Right lung (tissue), 5 donors: ENCODE data around the gene TAF10. TPM values are rescaled to one million over a fixed set of nuclear protein-coding genes. Genes with fewer than 3 reads are reported as not detected.

Source experiments
- DNase-seq, 2 donors: peaks; one replicate each; pipeline ENCODE4 v3.0.0-alpha.2; 2013
- polyA plus RNA-seq, 5 donors: library from polyadenylated mRNA; unstranded; fragments of 120-200 nt; gene quantifications; one replicate each; pipeline versions ENCODE4 v1.2.1 to v1.2.3, GENCODE V29; 2013; ENCODE audit warnings: inconsistent platforms in 1 of 5, low replicate concordance in 1 of 5; ENCODE audit not compliant: insufficient read length in 5 of 5, insufficient read depth in 1 of 5

Gene TAF10
- polyA plus RNA-seq, 5 donors, result 53.3 to 74.1 (median 60.9) TPM

DNA sequence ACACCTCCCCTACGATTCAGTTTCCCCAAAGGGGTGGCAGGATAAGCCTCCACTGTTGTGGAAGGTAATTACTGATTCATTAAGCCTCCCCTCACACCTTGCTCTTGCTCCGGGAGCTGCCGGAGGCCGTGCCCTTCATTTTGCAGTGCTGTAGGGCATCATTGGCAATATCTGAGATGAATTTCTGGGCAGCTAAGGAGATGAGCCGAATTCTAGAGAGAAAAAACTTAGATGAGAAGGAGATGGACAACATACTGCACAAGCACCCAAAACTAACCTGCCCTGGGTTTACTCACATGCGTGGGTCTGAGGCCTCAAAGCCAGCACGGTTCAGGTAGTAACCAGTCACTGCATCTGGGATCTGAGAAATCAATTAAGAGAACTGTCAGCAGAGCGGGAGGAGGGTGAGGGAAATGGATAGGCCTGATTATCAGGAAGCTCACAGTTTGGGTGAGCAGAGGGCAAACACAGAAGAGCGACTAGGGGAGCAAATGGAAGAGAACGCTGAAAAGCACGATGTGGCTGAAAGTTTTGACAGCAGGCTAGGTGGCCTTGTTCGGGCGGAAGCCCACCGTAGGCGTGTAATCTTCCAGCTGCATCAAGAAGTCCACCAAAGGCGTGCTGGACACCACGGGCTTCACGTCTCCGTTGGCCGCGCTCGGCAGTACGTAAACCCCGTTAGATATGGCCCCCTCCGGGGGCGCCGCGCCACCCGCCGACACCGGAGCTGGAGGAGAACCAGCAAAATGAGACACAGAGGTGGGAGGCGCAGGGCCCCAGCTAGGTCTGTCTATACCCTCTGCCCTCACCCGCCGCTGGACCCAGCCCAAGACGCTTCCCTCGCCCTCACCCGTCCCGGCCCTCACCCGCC, 689 bp downstream of the TAF10 start:
- peak in 1 of 2 donors; percentile 16 for DNase-seq

DNA sequence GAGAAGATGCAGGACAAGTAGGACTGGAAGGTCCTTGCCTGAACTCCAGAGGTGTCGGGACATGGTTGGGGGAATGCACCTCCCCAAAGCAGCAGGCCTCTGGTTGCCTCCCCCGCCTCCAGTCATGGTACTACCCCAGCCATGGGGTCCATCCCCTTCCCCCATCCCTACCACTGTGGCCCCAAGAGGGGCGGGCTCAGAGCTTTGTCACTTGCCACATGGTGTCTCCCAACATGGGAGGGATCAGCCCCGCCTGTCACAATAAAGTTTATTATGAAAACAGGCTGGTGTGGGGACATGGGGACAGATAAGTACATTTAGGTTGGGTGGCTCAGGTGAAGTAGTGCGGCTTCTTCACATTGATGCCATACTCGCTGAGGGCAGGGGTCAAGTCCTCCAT, 1.4 kb downstream of the TAF10 start:
- no peak for DNase-seq

DNA sequence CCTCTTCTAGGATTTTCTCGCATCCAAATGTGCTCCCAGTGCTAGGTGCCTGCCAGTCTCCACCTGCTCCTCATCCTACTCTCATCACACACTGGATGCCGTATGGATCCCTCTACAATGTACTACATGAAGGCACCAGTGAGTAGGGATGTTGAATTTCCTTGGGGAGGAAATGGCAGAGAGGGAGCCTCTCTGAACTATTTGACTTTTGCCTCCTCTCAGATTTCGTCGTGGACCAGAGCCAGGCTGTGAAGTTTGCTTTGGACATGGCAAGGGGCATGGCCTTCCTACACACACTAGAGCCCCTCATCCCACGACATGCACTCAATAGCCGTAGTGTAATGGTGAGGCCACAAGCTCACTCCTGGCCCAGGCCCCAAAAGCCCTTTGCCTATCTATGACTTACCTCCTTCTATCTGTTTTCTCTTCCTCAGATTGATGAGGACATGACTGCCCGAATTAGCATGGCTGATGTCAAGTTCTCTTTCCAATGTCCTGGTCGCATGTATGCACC, 2.5 kb downstream of the TAF10 start:
- no peak for DNase-seq

DNA sequence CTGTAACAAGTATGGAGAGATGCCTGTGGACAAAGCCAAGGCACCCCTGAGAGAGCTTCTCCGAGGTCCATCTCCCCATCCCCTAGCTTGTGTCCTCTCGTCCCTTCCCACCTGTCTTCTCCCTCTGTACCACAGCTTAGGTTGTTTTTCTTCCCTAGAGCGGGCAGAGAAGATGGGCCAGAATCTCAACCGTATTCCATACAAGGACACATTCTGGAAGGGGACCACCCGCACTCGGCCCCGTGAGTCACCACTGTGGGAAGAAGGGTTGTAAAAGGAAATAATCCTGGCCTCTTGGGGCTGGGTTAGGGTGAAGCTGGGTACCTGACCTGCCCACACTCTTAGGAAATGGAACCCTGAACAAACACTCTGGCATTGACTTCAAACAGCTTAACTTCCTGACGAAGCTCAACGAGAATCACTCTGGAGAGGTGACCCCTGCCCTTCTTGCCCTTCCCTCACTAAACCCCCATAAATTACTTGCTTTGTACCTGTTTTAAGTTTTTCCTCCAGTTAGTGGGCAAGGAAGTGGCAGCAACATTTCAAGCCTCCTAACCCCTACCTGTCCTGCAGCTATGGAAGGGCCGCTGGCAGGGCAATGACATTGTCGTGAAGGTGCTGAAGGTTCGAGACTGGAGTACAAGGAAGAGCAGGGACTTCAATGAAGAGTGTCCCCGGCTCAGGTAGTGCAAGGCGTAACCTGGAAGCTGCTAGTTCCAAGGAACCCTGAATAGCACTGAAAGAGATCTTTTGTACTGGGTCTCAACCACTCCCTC, 3.1 kb downstream of the TAF10 start:
- no peak for DNase-seq

DNA sequence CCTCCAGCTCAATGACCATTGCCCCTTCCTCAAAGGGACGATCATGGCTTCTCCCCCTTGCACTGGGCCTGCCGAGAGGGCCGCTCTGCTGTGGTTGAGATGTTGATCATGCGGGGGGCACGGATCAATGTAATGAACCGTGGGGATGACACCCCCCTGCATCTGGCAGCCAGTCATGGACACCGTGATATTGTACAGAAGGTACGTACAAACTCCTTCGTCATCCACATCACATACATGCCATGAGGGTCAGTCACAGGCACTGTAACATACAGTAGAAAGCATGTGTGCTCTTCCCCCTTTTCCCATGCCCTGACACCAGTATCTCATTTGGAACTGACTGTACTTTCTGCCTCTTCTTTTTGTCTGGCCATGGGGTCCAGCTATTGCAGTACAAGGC, 4.0 kb downstream of the TAF10 start:
- no peak for DNase-seq

DNA sequence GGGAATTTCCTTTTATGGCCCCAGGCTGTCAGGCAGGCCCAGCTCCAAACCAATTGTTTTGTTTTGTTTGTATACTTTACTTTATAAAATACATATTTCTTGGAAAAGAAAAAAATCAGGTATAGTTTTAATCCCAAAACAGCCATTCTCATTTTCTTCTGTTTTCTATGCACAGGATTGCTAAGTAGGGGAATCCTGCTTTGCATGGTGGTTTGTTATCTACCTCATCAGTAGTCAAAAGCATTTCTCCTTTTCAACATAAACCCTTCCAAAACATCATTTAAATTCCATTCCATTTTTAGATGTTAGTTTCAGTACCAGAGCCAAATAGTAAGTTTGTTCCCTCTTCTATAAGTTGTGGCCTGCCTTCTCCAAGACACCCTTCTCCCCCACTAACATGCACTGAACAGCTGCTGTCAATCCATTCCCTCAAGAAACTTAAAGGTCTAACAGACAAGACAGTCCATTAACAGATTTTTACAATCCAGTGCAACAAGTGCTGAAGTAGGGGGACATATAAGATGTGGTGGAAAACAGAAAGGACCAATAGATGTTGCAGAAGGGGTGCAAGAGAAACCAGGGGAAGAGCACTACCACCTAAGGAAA, 4.7 kb downstream of the TAF10 start:
- no peak for DNase-seq

DNA sequence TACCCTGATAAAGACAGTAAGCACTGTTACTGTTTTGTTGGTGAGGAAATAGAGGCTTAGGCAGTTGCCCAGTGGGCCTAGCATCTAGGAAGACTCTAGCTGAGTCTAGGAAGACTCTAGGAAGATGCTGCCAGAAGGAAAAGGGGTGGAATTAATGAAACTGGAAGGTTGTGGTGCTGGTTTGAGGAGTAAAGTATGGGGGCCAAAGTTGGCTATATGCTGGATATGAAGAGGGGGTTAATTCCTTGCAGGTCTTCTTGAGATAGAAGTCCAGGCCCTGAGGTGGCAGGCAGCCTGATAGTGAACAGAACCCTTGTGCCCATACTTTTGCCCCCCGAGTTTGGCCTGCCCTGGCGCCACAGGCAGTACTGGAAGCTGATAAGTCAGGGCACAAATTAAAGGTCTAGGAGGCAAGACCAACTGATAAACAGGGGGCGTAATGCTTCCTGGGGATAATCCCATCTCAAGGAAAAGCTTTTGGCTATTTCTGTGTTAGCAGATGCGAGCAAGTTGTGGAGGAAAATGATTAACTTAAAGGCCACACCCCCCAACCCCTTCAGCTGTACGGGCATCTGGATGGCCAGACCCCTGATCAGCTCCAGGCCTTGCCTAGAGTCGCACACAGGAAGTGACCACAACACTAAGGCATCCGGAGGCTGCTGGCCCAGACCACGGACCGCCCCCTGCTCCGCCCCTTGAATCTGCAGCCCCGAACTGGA, 5.4 kb downstream of the TAF10 start:
- peak; percentile 91 to 94 for DNase-seq

DNA sequence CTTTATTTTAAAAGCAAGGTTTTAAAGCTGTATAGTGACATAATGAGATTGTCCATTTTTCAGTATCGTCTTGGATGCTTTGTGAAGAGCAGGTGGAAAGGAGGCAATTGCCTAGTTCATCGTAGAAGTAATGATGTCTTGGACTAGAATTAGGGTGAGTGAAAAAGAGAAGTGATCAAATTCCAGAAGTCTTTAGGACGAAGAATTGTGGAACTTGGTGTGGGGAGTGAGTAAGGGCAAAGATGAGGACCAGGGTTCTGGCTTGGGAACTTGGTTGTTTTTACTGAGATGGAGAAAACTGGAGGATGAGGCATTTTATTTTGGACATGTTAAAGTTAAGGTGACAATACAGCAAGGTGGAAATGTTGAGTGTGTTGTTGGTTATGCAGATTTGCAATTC, 7.2 kb downstream of the TAF10 start:
- DNase-seq, result no peak

DNA sequence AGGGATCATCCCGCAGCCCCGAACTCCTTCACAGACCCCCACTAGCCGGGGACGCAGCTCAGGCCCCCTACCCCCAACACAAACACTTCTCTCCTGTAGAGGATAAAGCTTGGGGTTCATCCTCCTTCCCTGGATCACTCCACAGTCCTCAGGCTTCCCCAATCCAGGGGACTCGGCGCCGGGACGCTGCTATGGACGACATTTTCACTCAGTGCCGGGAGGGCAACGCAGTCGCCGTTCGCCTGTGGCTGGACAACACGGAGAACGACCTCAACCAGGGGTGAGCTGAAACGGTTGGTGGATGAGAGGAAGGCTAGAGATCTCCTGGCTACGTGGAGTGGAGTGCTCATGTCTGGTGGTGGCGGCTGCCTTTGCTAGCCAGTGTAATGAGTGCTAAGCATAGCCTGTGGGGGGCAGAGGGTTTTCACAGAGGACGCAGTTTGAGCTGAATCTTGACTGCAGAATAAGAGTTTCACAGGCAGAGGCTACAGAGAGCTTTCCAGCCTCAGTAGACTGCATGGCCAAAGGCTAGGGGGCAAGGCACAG, 7.9 kb downstream of the TAF10 start:
- DNase-seq, result peak in 1 of 2 donors; percentile 60

DNA sequence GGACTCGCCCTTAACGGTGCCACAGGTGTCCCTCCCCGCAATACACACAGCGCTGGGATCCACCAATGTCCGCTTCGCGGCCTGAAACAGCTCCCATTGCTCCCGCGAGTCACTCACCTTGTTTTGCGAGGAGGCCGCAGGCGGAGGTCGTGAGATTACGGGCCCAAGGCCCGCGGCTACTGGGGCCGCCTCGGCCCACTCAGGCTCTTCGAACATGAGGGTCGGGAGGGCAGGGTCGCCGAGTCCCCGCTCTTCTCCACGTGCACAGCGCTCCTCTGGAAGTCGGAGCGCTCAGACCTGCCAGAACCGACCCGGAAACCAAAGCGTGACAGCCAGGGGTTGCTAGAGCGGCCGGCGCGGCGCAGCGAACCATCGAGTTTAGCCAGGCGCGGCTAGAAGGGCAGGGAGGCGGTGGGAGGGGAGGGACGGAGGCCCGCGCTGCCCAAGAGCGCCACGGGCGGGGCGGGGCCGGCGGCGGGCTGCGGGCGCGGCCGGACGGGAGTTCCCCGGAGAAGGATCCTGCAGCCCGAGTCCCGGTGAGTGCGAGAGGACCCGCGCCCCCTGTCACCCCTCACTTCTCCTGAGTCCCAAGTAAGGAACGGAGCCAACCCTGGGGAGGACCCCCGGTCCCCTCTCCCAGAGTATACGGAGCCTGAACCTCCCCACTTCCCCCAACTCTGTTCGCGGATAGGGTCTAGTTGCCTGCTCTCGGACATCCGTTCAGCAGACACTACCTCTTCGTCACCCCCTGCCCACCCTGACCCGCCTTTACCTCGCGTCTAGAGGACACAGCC, 8.5 kb downstream of the TAF10 start, which contains the start of the genes ILK and RRP8:
TSS of gene ILK (plus strand) at position 488 of the 794 bp plus-strand sequence. CDS start 498 bp downstream, outside the sequence.
TSS of gene RRP8 (minus strand) at position 330 of the 794 bp plus-strand sequence. CDS start at position 216, 114 bp downstream.
- DNase-seq, result peak; percentile 87 to 90

DNA sequence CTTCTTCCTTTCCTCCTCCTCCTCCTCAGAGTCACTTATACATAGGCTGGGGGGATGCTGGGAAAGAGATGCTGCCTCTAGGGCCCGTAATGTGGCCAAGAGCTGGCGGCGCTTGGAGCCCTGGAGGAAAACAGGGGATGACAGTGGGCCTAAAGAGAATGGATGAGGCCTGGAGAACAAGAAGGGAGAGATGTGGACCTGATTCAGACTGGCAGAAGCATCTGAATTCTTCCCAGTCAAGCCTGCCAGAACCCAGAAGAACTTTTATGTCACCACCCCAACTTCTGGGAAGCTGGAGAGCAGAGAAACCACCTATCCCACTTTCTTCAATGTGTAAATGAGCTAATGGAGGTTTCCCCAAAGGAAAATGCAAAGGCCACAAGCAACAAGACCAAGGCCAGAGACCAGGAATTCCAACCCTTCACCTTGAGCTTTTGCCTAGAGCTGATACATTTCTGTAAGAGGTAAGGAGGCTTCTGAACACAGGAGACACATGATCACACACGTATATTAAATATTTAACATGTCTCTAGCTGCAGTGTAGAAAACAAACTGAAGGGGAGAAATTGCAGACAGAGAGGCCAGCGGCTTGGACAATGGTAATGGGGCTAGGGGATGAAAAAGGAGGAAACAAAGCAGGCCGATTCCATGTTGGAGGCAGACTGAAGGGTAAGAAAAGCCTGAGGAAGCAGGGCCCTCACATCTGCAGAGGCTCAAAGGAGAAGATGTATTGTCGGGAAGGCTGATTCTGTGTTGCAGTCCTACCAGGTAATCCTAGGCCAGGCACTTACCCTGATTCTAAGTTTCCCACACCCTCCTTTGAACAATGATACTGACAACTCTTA, 9.7 kb downstream of the TAF10 start:
- DNase-seq, result no peak

DNA sequence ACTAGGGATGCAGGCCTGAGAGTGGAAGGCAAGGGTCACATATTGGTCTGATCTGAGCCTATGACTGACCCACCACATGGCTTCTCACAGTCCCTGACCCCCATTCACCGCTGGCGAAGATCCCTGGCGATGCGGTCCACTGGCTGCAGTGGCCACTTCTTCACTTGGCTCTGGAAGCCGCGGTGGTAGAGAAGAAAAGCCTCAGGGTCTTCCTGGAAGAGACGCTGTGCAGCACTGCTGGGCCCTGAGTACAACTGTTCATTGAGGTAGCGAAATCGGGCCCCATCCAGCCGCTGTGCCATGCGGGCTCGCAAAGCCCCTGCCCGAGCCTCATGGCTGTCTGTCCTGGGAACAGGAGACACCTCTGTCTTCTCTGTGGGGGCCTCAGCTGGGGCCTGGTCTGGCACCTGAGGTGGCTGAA, 11.0 kb downstream of the TAF10 start:
- DNase-seq, result no peak

DNA sequence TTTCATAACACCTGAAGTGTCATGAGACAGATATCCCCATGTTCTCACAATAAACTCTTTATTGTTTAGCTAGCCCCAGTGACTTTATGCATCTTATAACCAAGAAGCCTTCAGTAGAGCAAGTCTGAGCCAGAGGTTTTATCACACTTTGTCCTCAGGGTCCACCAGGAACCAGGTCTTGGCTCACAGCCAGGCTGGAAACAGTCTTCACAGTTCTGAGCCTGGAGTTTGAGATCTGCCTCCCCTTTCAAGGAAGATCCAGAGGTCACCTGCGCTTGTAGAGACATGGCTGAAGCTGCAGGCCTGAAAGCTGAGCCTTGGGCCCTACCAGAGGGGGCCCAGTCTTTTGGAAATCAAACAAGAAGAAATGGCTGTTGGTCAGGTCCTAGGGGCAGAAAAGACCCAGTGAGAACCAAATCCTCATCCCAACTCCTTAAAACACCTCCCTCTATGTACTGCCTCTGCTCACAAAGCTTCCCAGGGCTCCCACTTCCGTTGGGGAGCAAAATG, 12.1 kb downstream of the TAF10 start:
- no peak for DNase-seq

DNA sequence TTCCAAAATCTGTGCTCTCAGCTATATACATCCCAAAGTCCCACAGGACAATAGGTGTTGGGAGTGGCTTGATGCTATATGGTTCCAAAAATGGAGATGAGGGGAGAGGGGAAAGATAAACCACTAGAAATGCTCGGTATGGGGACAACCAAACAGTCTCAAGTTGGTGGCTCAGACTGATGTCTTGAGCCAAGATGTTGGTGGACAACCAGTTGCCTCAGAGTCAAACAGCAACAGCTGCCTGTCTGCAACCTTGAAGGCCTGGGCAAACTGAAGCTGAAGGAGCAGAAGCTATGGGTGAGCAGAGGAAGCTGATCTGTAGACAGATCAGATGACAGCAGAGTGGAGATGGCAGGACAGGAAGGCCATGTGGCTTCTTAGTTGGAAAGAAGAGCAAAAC, 12.6 kb downstream of the TAF10 start:
- DNase-seq, result no peak

DNA sequence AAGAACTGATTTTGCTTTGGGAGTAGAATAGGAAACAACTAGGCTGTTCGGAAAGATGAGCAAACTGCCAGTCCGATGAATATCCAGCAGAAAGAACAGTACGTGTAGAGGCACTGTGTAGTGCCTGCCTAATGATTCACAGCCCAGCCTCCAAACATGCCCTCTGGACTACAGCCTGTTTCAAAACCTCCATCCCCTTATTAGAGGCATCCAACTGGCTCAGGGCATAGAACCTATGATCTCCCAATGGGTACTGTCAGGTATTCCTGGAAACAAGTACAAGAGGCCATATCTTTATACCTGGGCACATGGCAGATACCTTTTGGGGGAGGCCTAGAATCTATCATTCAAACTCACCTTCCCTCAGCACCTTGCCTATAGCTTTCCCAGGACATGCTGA, 13.5 kb downstream of the TAF10 start:
- no peak for DNase-seq

DNA sequence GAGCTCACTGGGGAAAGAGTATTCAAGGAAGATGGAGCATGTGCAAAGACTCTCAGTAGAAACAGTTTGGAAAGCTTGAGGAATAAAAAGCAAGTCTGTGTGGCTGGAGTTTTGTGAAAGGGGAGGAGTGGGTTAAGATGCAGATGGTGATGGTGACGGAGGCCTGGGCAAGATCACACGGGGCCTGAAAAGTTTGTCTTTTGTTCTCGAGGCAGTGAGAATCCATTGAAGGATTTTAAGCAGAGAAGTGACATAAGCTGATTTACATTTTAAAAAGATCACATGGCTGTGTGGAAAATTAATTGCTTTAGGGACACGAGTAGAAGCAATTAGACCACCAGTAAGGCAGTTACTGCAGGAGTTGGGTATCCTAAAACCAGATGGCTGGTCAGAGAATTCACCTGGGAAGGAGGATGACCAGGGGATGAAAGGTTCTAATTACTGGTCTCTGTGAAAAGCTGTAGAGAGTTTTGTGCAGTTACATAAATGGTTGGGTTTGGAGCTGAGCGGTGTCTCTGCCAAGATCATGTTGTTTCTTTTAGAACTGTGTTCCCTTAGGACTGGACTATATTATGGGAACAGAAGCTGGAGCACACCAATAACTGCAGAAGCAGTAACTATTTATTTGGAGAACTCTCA, 15.7 kb downstream of the TAF10 start:
- no peak for DNase-seq

DNA sequence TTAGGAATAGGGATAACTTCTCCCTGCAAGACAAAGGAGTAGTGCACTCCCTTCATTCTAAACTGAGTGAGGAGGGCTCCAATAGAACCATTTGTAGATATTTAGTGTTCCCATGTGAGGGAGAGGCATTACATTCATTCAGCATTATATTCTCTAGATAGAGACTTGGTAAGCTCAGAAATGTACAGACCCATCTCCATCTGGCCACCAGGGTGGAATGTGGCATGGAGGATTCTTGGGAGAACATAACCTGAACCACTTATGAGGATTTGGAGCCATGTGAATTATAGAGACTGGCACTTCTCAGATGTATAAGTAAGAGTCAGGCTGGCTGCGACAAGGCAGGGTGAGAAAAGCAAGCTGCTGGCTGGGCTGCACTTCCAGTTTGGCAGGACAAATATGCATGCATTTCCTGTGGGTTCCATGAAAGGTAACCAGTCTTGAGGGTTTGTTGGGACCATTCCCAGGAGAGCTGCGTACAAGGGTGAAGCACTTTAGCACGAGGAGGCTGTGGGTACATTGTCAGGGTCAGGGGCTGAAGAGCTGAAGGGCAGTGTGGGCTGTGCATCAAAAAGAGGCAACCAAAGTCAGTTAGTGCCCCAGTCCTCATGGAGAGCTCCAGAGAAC, 17.8 kb downstream of the TAF10 start:
- no peak for DNase-seq

DNA sequence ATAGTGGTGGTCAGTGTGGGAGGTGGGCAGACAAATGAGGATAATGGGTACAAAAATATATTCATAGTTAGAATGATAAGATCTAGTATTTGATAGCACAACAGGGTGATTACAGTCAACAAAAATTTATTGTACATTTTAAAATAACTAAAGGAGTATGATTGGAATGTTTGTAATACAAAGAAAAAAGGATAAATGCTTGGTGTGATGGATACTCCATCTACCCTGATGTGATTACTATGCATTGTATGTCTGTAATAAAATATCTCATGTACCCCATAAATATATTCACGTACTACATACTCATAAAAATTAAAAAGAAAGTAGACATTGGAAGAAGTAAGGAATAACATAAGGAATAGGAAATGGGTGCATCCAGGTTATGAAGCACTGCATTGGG, 24.0 kb downstream of the TAF10 start:
- no peak for DNase-seq
